NCI-H2107 treated with DMSO at 0.1 percent for 48 hours (cell line): ENCODE data around the gene DKK3.
A peak's percentile ranks its signal among the peaks of the same experiment; 100 is the strongest.
"Not testable (repeated sequence)": the region's sequence is repeated elsewhere in the genome, so short reads cannot be mapped to it uniquely, and the experiment has no call there.

ENCODE experiments used
- DNase-seq: peaks from one replicate; lab custom pipeline; 2025; ENCODE audit not compliant: unreplicated experiment; lab: John Stamatoyannopoulos, UW

DKK3 gene

DNA sequence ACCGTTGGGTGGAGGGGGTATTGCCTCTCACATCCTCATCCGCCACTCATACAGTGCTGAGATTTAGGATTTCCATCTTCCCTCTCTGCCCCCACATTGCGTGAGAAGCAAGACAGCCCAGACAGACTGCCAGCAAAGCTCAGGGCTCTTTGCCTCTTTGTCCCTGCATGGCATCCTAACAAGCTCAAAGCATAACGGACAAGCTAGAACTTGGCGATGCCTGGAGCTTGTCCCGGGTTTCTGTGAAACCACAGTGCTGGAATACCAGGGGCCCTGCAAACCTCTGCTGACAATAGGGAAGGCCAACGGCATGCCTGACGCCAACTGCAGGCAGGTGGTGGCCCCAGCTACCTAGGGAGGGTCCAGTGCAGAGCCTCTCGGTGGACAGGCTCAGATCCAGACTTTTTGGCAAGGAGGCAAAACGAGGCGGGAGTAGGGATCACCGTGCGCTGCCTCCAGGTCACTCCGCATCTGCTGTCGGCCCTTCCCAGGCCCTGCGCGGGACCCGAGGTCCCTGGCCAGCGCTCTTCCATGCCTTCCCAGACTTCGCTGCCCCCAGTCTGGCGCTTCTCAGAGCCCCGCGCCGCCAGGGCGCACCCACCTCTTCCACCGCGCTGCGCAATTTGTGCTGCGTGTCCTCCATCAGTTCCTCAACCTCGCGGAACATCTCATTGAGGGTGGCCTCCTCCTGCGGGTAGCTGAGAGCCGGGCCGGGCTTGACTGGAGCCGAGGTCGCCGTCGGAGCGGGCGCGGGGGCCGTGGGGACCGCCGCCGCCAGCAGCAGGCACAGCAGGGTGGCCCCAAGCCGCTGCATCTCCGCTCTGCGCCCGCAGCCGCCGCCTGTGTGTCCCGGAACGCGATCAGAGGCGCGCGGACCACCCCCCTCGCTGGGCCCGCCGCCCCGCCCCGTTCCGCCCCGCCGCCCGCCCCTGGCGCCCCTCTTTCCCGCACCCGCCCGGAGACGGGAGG lies at the start of gene DKK3:
DKK3 (minus strand) TSS at position 858 of the 969 bp plus-strand sequence; CDS start at position 814, 44 bp downstream.
- no peak for DNase-seq

- no peak for DNase-seq
Observed at GRCh38 chr11:12057299-12057980, 49.0 kb upstream of the DKK3 start.

GRCh38 chr11:12056119-12056518 lies 47.7 kb upstream of the DKK3 start:
- DNase-seq, result no peak

GRCh38 chr11:12053606-12054361 lies 45.4 kb upstream of the DKK3 start:
- no peak for DNase-seq

DNA sequence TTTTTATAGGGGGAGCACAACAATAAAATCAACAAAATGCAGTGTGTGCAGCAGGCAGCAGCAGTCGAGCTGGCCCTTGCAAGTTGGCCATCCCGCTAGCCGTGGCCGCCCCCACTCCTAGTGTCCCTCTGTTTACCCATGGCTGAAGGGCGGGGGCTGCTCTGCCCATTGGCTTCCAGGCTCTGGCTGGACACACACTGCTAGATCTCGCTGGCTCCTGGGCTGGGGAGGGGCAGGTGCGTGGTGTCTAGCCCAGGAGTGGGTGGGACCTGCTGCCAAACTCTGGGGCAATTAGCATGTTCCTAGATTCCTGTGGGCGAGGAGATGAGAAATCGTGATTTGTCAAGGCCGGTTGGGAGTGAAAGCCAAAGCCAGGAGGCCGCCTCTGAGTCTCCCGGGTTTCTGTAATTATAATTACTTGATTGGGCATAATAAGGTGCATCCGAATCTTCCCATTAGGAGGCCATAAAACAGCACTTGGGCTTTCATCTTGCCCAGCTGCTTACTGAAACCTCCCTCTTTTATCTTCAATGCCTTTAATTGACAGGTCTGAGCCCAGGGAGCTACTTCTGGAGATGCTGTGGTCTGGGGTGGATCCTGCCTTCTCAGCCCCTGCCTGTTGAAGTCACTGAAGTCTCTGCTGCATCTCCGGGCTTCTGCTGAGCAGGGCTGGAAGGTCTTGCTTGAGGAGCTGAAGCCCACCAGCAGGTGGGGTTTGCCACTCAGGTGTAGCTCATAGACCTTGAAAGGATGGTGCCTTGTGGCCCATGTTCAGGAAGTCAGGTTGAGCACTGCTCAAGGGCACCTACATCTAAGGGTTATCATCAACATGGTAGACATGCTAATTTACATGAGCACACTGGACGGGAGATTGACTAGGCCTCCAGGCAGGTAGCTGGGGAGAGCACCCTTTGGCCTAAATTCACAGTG lies 44.5 kb upstream of the DKK3 start:
- DNase-seq, result no peak

- no peak for DNase-seq
Observed at GRCh38 chr11:12051287-12051662, 42.8 kb upstream of the DKK3 start.

DNA sequence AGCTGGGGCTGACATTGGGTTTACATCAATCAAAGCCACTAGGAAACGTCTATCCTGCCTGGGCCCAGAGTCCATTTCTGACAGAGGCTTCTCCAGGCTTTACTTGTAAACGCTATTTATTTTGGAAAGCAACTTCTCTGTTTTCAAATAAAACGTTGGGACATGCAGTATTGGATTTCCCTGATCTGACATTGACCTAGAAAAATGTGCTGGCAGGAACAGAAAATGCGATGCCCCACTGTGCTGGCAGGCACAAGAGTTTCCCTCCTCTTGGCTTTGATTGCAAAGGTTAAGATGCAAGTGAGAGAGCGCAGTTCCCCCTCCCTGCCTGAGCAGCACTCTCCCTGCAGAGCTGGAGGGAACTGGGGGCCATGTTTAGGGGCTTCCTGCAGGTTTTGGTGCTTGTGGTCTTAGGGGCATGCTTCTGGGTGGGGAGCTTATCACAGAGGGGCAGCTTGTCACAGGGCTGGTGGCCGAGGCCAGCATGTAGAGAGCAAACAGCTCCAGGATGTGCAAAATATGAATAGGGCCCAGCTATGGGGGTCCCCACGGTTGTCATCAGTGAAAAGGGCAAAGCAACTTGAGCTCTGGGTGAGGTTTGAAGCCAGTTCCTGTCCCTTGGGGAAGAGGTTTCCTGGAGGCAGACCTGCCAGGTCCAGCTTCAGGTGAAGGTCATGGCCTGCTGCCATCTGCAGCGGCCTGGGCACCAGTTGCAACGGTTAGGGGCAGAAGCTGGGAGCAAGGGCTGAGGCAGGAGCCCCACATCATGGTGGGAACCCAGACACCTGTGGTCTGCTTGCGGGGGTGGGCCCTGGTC lies 42.3 kb upstream of the DKK3 start:
- no peak for DNase-seq

- no peak for DNase-seq
Observed at GRCh38 chr11:12048936-12049790, 40.7 kb upstream of the DKK3 start.

DNA sequence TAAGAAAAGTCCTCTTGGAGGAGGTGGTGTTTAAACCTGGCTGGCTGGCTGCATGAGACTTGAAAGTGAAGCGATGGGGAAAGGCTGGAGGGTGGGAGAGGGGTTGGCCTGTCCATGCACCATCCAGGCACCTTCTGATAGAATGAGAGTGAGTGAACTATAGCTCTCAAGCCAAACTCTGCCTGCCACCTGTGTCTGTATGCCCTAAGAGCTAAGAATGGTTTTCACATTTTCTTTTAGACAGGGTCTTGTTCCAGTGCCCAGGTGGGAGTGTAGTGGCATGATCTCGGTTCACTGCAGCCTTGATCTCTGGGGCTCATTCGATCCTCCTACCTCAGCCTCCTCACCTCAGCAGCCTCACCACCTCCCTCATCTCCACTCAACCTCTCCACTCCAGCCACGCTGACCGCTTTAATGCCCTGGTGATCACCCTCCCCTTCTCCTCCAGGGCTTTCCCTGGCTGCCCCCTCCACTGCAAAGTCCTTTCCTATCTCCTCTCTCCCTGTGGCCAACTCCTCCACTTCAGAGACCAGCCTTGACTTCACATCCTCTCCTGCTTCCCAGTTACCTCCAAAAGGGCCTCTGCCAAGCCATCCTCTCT lies 38.3 kb upstream of the DKK3 start:
- no peak for DNase-seq

GRCh38 chr11:12045914-12046635 lies 37.6 kb upstream of the DKK3 start:
- no peak for DNase-seq

- no peak for DNase-seq
Observed at GRCh38 chr11:12044799-12045198, 36.4 kb upstream of the DKK3 start.

DNA sequence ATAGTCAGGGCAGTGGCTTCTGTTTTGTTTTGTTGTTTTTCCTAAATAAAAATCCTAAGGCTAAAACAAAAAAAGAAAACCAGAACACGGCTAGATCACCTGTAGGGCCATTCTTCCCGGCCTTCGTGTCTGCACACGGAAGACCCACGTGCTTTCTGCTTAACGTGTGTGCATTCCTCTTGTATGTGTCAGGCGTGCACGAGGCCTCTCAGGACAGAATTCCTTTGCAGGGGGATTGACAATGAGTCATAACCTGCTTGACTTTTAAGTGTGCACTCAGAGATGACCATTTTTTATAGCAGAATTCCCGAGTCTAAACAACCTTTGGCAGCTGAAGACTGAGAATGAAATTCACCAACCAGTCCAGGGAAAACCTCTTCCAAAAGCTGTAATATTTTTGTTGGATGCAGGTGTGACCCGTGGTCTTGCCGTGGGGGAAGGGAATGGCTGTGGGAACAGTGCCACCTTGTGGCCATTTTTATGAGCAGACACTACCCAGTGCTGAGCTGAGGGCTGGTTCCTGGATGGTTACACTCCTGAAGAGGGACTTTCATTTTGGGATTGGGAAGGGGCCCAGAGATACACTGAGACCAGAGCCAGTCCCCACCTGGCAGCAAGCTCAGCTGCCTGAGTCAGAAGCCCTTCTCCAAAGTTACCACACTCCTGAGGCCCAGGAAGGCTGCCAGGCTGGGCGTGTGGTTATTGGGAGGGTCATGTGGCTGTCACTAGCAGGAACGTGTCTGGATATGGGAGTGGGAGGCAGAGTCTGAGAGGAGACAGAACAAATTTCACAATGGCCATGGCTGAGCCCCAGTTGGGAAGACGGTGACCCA lies 35.7 kb upstream of the DKK3 start:
- peak; percentile 50 for DNase-seq

DNA sequence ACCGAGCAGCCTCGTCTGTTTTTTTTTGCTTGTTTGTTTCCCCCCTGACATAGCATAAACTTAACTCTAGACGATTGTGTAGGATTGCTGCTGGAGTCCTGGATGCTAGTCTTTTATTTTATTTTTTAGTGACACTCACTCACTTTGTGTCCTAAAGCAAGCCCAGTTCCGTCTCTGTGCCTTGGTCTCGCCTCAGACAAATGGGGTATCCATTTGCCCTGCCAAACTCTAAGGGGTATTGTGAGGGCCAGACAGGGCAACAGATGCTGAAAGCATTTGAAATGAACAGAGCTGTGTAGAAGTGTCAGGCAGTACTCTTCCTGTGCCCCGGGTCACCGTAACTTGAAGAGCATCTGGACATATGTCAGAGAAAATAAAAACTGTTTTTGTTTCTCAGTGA lies 34.8 kb upstream of the DKK3 start:
- no peak for DNase-seq

GRCh38 chr11:12042215-12042676 lies 33.8 kb upstream of the DKK3 start:
- DNase-seq, result no peak

- DNase-seq, result not testable (repeated sequence)
Observed at GRCh38 chr11:12040719-12041118, 32.3 kb upstream of the DKK3 start.

- DNase-seq, result no peak
Observed at GRCh38 chr11:12032968-12033367, 24.5 kb upstream of the DKK3 start.
